Small intestine (tissue), 7 donors: Measurements from ENCODE around the gene GLS. TPM values are rescaled to one million over a fixed set of nuclear protein-coding genes. Genes with fewer than 3 reads are reported as not detected.
"Not testable (repeated sequence)": the region's sequence is repeated elsewhere in the genome, so short reads cannot be mapped to it uniquely, and the experiment has no call there.

Experiments
- DNase-seq, 2 donors: peaks; one replicate each; pipeline versions ENCODE4 v3.0.0 to v3.0.0-alpha.2; 2013
- FAIRE-seq: peaks from 2 replicates; lab custom pipeline; 2012; peaks lifted over from hg19 to GRCh38; lab: Jason Lieb, UNC
- H3K27ac ChIP-seq, 3 donors: one replicate each; pipeline ENCODE4 v1.5.1; 2013; ENCODE audit warnings: low read length in 2 of 3, mild to moderate bottlenecking in 2 of 3, control low read depth in 1 of 3, inconsistent platforms in 1 of 3, low read depth in 1 of 3, moderate library complexity in 1 of 3
- H3K27me3 ChIP-seq, 3 donors: one replicate each; pipeline ENCODE4 v1.6.1; 2013; ENCODE audit warnings: low read length in 3 of 3, inconsistent platforms in 1 of 3; ENCODE audit not compliant: control insufficient read depth in 3 of 3, insufficient read depth in 3 of 3
- H3K36me3 ChIP-seq, 3 donors: one replicate each; pipeline ENCODE4 v1.6.1; 2013; ENCODE audit warnings: low read length in 3 of 3, inconsistent platforms in 1 of 3, low read depth in 1 of 3, mild to moderate bottlenecking in 1 of 3, moderate library complexity in 1 of 3; ENCODE audit not compliant: control insufficient read depth in 3 of 3, insufficient read depth in 2 of 3
- H3K4me1 ChIP-seq, 3 donors: one replicate each; pipeline ENCODE4 v1.6.1; 2013; ENCODE audit warnings: low read length in 2 of 3, inconsistent platforms in 1 of 3, low read depth in 1 of 3, mild to moderate bottlenecking in 1 of 3, moderate library complexity in 1 of 3; ENCODE audit not compliant: control insufficient read depth in 3 of 3, insufficient read depth in 2 of 3
- H3K4me3 ChIP-seq, 3 donors: one replicate each; pipeline ENCODE4 v1.5.1; 2013; ENCODE audit warnings: low read length in 3 of 3, control low read depth in 1 of 3, inconsistent platforms in 1 of 3, low read depth in 1 of 3, mild to moderate bottlenecking in 1 of 3, moderate library complexity in 1 of 3
- H3K9me3 ChIP-seq, 2 donors: one replicate each; pipeline ENCODE4 v1.6.1; 2013; ENCODE audit warnings: low read depth in 1 of 2, low read length in 1 of 2; ENCODE audit not compliant: control insufficient read depth in 2 of 2, insufficient read depth in 1 of 2
- WGBS, 3 donors: extraction: QIAGEN DNeasy Blood & Tissue Kit; methylation state at CpG; one replicate each; pipeline ENCODE4 v1.1.7; 2013; 5-methylcytosine and 5-hydroxymethylcytosine counted together
- polyA plus RNA-seq, 4 donors: library from polyadenylated mRNA; stranded (reverse) in 3 of 4; unstranded in 1 of 4; fragments of 200-250 nt in 3 of 4; fragments of 120-200 nt in 1 of 4; gene quantifications; one replicate each; pipeline versions ENCODE4 v1.2.1 to v1.2.3, GENCODE V29; 2013
- donor health status: healthy with polysubstance abuse.
- donor health status: control.
- donor health status: control.
- donor health status: Bipolar disorder and iron deficiency.
- donor health status: healthy.

Gene GLS
- polyA plus RNA-seq, 4 donors: 39.3 to 621 (median 48.7) TPM

DNA sequence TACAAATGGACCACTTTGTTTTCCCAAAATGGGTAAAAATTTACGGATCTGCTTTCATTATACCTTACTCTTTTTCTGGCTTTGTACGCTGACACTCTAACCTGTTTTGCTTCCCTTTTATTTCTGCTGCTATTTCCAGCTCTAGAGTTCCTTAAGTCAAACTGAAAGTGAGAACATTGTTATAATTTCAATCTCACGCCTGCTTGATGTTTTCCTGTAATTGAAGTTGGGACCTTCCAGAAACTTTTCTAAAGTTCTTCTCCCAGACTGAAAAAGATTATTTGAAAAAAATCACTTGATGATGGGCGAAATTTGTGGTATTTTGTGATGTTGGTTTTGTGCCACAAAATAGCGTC, 1.8 kb downstream of the GLS start:
- Histone ChIP-seq H3K4me1 (peaks cover 0 to 11% (median 0%) of the 10 kb centered on the region in 3 donors), H3K4me3 (peak overlapping the region; percentile 74 to 99 (median 97)), H3K27ac (peak overlapping the region; percentile 55 to 97 (median 96)), H3K27me3 (no peaks in the 10 kb centered on the region), H3K36me3 (peaks cover 0 to 13% (median 0%) of the 10 kb centered on the region in 3 donors), H3K9me3 (no peaks in the 10 kb centered on the region)
- WGBS, 3 donors: 1 to 7% (median 1%) methylated on average over 5 of the region's 5 CpGs
- DNase-seq (no peak), FAIRE-seq (no peak)

DNA sequence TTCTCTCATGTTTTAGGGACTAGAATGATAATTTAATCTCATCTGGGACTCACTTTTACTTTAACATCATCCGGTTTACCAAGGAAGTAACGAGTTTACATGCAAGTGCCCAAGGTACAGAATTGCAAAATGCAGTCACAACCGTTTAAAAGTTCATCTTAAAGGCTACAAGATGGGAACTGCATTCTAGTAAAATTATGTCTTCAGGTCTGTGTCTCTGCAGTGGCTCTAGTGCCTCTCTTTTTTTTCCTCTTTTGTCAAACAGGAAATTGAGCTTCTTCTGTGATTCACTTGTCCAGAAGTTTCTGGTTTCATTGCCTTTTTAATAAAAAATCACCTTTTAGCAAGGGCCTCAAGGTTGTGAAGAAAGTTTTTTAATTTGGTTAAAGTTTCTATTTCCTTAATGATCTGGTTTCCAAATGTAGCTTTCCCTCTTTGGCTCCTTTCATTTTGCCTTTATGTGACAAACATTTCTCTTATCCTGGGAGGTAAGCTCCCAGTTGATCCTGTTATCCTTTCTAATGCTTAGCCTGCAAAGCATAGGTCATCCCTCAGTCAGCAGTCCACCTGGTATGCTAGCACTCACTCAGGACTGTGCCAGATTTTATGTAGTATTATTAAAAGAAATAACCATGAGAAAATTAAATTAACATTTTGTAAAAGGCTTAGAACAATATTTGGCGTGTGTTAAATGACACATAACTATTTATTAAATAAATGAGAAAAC, 2.4 kb downstream of the GLS start:
- Histone ChIP-seq H3K4me1 (peaks cover 0 to 14% (median 0%) of the 10 kb centered on the region in 3 donors), H3K9me3 (no peaks in the 10 kb centered on the region), H3K4me3 (peak overlapping the region in 2 of 3 donors; percentile 74 to 99), H3K36me3 (peaks cover 0 to 13% (median 0%) of the 10 kb centered on the region in 3 donors), H3K27ac (peak overlapping the region; percentile 55 to 97 (median 73)), H3K27me3 (no peaks in the 10 kb centered on the region)
- peak; percentile 37 to 46 for DNase-seq
- no peak for FAIRE-seq
- WGBS, 3 donors: 4 to 10% (median 7%) methylated on average over 4 of the region's 4 CpGs

DNA sequence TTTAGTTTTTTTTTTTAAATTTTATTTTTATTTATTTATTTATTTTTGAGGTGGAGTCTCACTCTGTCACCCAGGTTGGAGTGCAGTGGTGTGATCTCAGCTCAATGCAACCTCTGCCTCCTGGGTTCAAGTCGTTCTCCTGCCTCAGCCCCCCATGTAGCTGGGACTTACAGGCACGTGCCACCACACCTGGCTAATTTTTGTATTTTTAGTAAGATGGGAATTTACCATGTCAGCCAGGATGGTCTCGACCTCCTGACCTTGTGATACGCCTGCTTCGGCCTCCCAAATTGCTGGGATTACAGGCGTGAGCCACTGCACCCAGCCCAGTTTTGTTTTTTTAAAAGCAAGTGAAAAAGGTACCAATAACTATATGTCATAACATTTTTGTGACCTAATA, 5.2 kb downstream of the GLS start:
- not testable (repeated sequence) for H3K27me3 ChIP-seq, H3K9me3 ChIP-seq, H3K4me1 ChIP-seq, FAIRE-seq, DNase-seq
- peak overlapping the region in 2 of 3 donors; percentile 55 to 97 for H3K27ac ChIP-seq
- peaks cover 0 to 19% (median 3%) of the 10 kb centered on the region in 3 donors for H3K36me3 ChIP-seq
- peak overlapping the region in 2 of 3 donors; percentile 30 to 41 for H3K4me3 ChIP-seq
- 28 to 64% (median 53%) methylated on average over 6 of the region's 6 CpGs for WGBS, 3 donors

DNA sequence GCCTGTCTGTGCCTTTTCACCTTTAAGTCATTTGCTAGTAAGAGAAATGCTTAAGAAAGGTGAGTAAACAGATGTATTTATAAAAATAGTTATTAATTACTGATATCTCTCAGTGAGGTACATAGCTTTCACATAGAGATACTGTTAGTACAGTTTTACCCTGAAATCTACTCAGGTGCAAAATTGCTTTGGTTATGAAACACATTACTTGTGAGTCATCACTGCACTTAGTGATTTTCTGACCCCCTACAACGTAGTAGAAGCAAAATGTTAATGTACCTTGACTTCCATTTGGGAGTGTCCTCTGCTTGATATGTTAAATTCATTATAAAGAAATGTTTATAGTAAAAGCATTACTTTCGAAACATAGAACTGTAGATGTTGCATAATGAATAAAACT, 6.5 kb downstream of the GLS start:
- Histone ChIP-seq H3K36me3 (peaks cover 0 to 16% (median 3%) of the 10 kb centered on the region in 3 donors), H3K27ac (peak overlapping the region in 1 of 3 donors; percentile 54), H3K4me3 (peak overlapping the region in 1 of 3 donors; percentile 41), H3K4me1 (peaks cover 2 to 16% (median 6%) of the 10 kb centered on the region in 3 donors), H3K9me3 (no peaks in the 10 kb centered on the region), H3K27me3 (no peaks in the 10 kb centered on the region)
- DNase-seq (peak; percentile 58 to 65), FAIRE-seq (peak; percentile 73)
- 12 to 39% (median 26%) methylated on average over 2 of the region's 2 CpGs for WGBS, 3 donors

DNA sequence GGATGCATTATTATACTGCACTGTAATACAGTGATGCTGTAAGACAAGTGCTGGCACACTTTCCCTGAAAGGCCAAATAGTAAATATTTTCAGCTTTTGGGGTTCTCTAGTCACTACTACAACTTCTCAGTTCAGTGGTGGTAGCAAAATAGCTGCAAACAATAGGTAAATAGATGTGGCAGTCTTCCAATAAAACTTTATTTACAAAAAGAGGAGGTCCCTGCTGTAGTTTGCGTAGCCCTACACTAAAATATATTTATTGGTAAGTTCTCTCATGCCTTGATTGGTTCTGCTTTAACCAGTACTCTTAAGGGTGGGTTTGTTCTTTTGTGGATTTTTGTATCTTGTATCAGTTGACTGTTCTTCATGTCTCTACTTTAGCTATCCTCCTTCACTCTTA, 7.8 kb downstream of the GLS start:
- H3K9me3 ChIP-seq: no peaks in the 10 kb centered on the region
- H3K4me3 ChIP-seq: no peak overlapping the region
- peaks cover 0 to 17% (median 3%) of the 10 kb centered on the region in 3 donors for H3K36me3 ChIP-seq
- peak overlapping the region in 1 of 3 donors; percentile 58 for H3K27ac ChIP-seq
- 75 to 88% (median 76%) methylated on average over 1 of the region's 1 CpG for WGBS, 3 donors
- H3K4me1 ChIP-seq: peaks cover 2 to 16% (median 6%) of the 10 kb centered on the region in 3 donors
- DNase-seq (no peak), FAIRE-seq (no peak)
- H3K27me3 ChIP-seq: no peaks in the 10 kb centered on the region

DNA sequence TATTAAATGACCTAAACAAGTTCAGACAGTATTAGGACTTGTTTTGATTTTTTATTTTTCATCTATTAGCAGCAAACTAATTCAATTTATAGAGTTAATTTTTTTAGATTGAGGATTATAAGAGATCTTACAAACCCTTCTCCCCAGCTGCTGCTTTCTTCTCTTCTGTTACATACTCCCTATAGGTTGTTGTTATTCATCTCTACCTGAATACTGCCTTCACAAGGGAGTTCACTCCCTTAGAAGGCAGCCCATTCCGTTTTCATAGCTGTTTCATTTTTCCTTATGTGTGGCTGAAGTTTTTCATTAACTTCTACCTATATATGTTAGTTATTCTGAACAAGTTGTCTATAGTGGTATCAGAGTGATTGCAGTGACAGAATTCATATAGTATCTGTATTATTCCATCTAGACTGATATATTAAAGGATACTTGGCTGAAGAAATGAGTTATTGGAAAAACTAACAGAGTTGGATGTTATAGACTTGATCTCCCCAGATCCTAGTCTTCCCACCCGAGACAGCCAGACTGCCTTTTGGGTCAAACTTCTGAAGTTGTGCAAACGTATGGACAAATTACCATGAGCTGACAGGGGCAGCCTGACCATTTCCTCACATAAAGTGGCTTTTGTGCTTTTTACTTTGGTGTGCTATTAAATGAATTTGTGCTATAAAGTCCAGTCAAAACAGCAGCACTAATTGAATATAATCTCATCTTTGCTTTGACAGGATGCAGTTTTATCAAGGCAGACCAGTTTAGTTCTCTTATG, 8.7 kb downstream of the GLS start:
- Histone ChIP-seq H3K9me3 (no peaks in the 10 kb centered on the region), H3K27me3 (no peaks in the 10 kb centered on the region), H3K27ac (peak overlapping the region in 2 of 3 donors; percentile 32 to 58), H3K36me3 (peaks cover 0 to 20% (median 3%) of the 10 kb centered on the region in 3 donors), H3K4me3 (no peak overlapping the region), H3K4me1 (peaks cover 2 to 16% (median 6%) of the 10 kb centered on the region in 3 donors)
- WGBS, 3 donors: 47 to 71% (median 65%) methylated on average over 3 of the region's 3 CpGs
- FAIRE-seq: no peak
- no peak for DNase-seq

DNA sequence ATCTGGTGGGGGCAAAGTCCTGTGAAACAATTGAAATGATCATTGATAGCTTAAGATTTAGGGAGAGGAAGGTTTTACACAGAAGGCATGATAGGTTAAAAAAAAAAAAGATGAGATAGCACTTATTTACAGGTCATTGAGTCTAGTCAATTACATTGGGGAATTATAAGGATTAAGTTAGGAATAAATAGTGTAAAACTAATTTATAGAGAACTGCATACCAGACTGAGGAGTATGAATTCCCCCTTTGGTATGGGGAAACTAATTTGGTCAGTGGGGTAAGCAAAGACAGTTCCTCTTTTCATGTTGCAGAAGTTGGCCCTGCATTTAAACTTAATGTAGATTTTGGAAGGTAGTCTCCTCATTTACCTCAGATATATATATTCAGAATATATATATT, 10.8 kb downstream of the GLS start:
- H3K4me3 ChIP-seq: no peak overlapping the region
- peaks cover 2 to 16% (median 6%) of the 10 kb centered on the region in 3 donors for H3K4me1 ChIP-seq
- FAIRE-seq (no peak), DNase-seq (no peak)
- H3K36me3 ChIP-seq: peaks cover 3 to 12% (median 3%) of the 10 kb centered on the region in 3 donors
- H3K27me3 ChIP-seq: no peaks in the 10 kb centered on the region
- no peaks in the 10 kb centered on the region for H3K9me3 ChIP-seq
- peak overlapping the region in 1 of 3 donors; percentile 12 for H3K27ac ChIP-seq

DNA sequence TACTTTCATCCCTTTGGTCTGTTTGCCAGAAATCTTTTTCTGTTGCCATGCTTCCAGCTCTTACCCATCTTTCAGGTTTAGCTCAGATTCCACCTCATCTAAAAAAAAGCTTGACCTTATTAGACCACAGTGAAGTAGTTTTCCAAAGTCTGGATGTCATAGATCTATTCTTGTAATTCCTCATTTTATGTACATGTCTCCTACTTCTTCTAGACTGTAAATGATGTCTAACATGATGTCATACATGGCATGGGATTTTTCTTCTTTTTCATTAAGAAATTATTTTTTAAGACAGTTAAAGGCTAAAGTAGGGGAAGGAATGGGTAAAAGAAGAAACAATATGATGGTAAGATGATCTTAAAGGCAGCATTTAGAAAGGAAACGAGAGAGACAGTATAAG, 11.3 kb downstream of the GLS start:
- no peaks in the 10 kb centered on the region for H3K9me3 ChIP-seq
- H3K4me1 ChIP-seq: peaks cover 2 to 16% (median 6%) of the 10 kb centered on the region in 3 donors
- 75 to 81% (median 79%) methylated on average over 1 of the region's 1 CpG for WGBS, 3 donors
- no peak overlapping the region for H3K4me3 ChIP-seq
- H3K27me3 ChIP-seq: no peaks in the 10 kb centered on the region
- FAIRE-seq (no peak), DNase-seq (no peak)
- H3K27ac ChIP-seq: no peak overlapping the region
- peaks cover 4 to 11% (median 5%) of the 10 kb centered on the region in 3 donors for H3K36me3 ChIP-seq
